Tongue (tissue), 2 donors: Measurements from ENCODE around the gene GABARAPL2. TPM values are rescaled to one million over a fixed set of nuclear protein-coding genes. Genes with fewer than 3 reads are reported as not detected.

ENCODE experiments used
- DNase-seq: peaks from one replicate; pipeline ENCODE4 v3.0.0-alpha.2; 2015
- total RNA-seq: library from RNA; depleted of rRNA; stranded (reverse); fragments of >200 nt; gene quantifications from one replicate; pipeline ENCODE4 v1.2.3, GENCODE V29; 2014

The GABARAPL2 gene
- total RNA-seq, 1 donor from 2014 or later: 97.4 TPM

DNA sequence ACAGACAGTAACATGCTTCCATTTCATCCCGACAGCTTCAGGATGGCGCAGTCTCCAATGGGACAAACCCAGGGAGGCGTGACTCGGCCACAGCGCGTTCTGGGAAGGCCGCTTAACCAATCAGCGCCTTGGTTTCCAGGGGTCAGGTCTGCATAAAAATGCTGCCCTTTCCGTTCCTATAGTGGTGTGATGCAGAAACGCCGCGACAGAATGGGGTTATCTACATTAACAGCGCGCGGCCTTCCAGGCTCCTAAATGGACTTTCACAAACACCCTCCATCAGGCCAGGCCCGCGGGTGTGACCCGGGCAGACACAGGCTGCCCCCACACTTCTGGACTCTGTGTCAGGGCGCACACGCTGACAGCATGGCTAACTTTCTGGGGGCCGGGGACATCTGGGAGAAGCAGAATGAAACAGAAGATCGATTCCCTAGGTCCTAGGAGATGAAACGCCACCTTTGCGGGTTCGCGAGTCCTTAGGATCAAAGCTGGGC lies 10.9 kb upstream of the GABARAPL2 start:
- peak; percentile 93 for DNase-seq

DNA sequence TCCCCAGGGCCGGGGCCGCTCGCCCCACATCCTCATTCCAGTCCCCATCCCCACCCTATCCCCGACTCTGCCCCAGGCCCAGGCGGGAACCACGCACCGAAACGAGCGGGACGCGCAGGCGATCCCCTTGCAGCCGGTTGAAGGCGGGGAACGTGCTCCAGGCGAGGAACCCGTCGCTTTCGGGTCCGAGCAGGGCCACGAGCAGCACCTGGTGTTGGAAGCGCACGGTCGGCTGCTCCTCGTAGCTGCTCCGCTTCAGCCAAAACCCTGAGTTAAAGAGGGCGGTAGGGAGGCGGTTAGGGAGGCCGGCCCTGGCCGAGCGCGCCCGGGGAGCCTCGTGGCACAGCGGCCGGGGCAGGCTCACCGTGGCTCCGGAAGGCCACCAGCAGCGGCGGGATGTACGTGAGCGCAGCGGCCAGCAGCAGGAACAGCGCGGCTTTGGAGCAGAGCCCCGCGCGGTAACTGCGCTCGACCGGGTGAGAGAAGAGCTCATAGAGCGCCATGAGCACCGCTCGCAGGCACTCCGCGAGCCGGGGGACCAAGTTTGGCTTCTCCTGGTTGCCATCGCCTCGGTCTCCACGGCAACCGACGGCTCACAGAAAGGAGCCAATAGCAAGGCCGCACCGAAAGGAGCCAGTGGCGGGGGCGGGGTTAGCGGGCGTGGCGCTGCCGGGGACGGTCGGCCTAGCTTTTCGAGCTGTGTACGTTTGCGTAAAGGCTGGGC lies 10.3 kb upstream of the GABARAPL2 start, which contains the start of gene TMEM231:
TSS of gene TMEM231 (minus strand) at position 546 of the 724 bp plus-strand sequence. CDS start at position 503, 43 bp downstream.
- peak; percentile 98 for DNase-seq

DNA sequence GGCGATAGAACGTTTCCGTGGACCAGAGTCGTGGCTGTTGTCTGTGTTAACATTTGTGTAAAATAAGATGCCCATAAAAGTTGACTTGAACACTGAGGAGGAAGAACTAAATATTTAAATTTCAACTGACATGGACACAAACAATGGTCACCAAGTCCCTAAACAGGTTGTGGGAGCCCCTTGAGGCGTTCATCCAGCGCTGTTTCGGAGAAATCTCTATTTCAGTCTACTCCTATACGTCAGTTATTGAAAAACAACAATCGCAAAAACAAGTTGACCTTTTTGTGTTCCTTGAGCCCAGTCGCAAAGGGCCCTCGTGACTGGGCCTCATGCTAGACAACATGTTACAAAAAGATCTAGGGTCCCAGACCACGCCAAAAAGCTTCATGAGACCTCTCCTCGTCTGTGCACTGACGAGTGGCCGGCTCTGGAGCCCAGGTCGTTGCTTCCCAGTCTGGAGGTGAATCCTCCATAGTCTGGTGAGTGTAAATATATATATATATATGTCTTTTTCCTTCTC lies 9.7 kb upstream of the GABARAPL2 start:
- DNase-seq: no peak

DNA sequence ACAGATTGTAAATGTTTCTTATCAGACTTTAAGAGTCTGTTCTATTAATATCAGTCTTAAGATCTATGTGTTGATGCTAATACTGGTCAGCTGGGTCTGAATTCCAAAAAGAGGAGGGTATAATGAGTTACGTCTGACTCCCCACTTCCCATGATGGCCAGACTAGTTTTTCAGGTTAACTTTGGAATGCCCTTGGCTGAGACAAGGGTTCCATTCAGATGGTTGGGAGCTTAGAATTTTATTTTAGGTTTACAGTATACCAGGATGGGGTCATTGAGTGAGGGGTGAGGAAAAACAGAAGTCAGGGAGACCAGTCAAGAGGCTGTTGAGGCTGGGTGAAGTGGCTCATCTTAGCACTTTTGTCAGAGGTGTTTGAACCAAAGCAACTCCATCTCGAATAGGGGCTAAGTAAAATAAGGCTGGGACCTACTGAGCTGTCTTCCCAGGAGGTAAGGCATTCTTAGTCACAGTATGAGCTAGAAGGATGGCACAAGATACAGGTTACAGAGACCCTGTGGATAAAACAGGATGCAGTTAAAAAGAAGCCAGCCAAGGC lies 7.3 kb upstream of the GABARAPL2 start:
- DNase-seq: no peak

DNA sequence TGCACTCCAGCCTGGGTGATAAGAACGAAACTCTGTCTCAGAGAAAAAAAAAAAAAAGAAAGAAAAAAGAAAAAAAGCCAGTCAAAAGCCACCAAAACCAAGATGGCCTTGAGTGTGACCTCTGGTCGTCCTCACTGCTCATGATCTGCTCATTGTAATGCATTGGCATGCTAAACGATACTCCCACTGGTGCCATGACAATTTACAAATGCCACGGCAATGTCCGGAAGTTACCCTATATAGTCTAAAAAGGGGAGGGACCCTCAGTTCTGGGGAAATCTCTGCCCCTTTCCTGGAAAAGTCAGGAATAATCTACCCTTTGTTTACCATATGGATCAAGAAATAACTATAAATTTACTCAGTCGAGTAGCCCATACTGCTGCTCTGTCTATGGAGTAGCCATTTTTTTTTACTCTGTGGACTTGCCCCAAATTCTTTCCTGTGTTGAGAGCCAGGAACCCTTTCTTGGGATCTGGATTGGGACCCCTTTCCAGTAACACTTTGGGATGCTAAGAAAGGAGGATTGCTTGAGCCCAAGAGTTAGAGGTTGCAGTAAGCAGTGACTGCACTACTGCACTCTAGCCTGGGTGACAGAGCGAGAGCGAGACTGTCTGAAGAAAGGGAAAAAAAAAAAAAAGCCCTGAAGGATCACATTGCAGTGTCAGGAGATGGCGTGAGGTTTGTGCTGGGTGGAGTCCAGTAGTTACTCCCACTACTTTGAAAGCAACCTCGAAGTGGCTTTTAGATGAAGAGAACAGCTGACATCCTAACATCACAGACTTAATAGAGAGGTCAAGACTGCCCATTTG lies 6.4 kb upstream of the GABARAPL2 start:
- peak; percentile 70 for DNase-seq

DNA sequence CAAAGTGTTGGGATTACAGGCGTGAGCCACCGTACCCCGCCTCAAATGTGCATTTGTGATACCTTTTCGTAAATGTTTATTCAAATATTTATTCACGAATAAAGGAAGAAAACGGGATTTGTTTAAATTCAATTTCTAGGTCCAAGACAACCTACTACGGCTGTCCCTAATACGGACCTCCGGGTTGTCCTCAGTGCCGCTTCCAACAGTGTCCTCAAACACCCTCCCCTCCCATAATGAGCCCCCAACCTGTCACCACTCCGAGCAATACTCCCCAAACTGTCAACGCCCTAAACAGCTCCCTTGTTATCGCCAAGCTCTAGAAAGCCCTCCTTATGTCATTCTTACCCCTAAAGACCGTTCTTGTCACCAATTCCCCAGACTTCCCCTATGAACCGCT lies 539 bp upstream of the GABARAPL2 start:
- DNase-seq: no peak

DNA sequence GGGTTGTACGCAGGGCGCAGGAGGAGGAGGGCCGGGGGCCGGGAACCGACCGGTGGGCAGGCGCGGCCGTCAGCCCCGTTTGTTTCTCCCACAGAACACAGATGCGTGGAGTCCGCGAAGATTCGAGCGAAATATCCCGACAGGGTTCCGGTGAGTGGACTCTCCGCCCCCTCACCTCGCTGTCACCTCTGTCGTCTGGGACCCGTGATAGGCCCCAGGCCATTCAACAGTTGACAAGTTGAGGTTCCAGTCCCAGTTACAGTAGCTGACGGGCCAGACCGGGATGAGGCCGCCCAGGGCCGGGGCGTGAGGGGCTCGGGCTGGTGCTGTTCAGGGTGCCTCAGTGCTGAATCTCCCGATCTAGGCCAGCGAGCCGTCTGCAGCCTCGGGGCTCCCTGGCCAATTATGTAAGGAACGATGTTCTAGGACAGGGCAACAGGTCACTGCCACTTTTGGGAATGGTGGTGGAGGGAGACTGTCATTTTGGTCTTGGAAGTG lies 628 bp downstream of the GABARAPL2 start:
- no peak for DNase-seq

DNA sequence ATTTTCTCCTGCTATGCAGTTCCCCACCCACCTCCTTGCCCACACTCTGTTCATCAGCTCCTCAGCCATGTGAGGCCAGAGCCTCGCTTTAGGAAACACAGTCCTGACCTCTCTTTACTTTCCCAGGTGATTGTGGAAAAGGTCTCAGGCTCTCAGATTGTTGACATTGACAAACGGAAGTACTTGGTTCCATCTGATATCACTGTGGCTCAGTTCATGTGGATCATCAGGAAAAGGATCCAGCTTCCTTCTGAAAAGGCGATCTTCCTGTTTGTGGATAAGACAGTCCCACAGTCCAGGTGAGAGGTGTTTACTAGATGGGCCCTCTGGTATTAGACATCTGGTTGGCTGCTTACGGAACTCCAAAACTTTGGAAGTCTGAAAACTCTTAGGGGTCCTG lies 1.7 kb downstream of the GABARAPL2 start:
- no peak for DNase-seq

DNA sequence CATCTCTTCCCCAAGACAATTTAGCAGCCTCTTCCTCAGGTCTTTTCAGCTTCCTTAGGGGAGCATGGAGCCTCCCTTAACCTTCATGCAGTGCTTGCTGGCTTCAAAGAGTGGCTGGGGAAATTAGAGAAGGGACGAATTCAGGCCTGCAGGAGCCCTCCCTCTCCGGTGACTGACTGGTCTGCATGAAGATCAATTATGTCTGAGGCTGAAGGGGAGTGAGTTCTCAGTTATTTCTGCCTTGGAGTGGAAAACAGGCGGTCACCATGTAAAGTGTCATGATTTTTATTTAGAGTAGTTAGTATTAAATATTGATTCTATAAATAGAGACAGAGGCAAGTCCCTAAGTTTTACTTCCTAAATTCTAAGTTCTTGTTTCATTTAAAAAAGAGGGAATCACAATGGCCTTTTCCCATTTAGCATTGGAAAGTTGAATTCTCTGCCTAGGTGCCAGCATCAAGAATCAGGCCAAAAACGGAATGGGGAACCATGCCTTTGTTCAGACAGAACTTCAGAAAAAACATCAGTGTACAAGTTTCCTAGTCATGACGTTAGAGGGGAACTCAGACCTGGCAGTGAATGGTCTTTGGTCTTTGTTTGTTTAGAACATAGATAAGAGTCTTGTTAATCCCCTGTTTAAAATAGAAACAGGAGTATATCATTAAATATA lies 4.4 kb downstream of the GABARAPL2 start:
- DNase-seq: no peak

DNA sequence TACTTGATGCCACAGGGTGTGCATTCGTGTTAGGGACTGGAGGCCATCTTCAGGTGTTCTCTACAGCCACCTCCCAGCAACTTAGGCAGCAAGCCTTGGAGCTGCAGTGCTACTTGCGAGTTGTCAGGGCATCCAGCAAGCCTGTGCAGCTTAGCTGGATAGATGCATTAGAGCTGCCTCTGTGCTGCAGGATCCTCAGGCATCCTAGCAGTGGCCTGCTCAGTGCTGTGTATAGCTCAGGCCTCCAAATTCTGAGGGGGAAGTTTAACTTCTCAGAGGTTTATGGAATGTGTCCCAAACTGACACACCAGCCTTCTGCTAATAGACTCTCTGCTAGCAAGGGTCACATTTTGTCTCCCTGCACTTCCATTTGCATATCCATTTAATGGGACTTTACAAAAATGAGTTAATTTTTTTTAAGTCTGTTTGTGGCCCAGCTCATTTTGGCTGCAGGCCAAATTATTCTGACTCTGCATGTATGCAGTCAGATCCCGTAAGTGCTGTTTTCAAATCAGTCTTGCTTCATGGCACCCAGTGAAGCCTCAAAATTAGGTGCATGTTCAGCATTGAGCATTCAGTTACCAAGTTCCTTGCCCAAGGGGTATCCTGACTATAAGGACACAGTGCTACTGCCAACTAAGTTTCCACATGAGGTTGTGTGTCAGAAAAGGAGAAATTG lies 6.8 kb downstream of the GABARAPL2 start:
- DNase-seq: no peak

DNA sequence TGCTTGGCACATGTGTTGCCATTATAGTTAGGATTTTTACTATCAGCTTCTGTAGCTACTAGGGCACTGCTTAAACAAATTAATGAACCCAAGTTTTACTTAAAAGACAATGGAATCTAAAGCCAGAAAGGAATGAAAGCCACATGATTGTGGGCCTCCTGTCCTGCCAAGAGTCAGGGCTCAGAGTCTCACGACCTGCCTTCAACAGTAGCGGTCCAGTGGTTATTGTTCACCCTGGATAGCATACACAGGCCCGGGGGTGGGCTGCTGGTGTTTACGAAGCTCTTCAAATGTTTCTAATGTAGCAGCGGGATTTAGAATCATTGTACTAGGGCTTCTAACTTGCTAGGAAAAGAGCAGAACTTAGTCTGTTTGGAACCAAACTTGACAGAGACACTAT lies 7.8 kb downstream of the GABARAPL2 start:
- DNase-seq: no peak

DNA sequence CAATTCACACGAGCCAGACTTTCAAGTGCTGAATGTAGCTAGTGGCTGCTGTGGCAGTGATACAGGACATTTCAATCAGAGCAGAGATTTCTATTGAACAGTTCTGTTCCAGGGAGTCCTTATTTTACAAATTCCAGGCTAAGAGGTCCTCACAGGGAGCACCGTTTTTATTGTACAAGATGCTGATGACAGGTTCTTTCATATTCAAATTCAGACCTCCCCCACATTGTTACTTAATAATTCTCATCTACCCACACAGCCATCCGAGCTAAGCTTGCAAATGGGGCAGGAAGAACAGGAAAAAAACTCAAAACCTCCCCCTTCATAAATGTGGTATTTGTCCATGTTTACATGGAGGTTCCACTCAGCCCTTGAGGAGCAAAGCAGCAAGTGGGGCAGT lies 9.8 kb downstream of the GABARAPL2 start:
- no peak for DNase-seq

DNA sequence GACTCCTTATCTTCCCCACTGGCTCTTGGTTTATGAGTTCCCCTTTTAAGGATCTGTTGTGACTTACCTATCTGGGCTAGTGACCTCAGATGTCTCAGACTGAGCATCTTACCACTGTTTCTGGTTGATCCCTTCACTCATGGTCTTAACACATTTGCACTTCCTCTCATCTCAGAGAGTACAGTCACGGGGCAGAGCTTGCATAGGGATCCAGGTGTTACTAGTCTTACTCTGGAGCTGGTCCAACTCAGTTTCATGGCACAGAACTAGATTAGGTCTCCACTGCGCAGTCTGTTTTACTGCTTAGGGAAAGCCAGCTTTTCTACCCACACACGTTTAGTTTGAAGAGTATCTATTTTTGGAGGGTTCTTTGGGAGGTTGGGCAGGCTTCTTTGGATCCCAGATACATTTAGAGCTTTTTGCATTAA lies 10.2 kb downstream of the GABARAPL2 start:
- DNase-seq: no peak

DNA sequence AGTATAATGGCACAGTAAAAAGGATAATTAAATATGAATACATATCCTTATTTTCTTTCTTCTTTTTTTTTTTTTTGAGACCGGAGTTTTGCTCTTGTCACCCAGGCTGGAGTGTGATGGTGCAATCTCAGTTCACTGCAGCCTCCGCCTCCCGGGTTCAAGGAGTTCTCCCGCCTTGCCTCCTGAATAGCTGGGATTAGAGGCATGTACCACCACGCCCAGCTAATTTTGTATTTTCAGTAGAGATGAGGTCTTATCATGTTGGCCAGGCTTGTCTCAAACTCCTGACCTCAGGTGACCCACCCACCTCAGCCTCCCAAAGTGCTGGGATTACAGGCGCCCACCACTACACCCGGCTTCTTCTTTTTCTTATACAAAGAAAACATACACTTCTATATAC lies 12.0 kb downstream of the GABARAPL2 start:
- DNase-seq: no peak

DNA sequence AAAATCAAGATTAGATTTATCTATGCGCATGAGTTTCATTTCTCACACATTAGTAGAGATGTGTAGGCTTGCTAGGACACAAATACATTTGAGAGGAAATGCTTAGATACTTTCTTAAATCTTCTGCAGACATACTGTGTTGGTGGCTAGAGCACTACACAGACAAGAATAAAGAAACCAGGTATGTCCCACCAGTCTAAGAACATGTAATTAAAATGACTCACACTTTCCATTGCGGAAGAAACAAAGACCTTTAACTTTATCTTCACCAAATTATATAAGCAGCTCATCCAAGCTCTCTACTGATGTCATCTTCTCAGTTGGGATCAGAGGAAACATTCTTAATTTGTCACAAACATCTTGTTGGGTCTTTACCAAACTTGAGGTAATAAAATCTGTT lies 12.5 kb downstream of the GABARAPL2 start:
- DNase-seq: no peak

DNA sequence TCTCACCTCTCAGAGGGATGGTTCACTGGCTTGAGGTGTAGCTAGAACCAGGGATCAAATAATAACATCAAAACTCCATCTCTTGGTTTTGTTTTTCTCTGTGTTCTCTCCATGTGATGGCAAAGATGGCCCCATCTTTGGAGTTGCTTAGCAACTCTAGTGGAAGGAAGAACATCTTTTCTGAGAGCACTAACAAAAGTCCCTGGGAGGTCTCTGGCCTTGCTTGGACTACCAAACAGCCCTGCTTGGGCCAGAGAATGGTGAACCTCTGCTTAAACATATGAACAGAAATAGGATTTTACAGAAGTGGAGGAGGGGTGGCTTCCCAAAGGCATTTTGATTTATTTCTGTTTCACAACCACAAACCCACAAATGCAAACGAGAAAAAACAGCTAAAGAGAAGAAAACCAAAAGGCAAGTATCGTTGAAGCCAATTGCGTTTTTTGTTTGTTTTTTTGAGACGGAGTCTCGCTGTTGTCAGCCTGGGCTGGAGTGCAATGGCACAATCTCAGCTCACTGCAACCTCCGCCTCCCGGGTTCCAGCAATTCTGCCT lies 13.2 kb downstream of the GABARAPL2 start:
- no peak for DNase-seq

DNA sequence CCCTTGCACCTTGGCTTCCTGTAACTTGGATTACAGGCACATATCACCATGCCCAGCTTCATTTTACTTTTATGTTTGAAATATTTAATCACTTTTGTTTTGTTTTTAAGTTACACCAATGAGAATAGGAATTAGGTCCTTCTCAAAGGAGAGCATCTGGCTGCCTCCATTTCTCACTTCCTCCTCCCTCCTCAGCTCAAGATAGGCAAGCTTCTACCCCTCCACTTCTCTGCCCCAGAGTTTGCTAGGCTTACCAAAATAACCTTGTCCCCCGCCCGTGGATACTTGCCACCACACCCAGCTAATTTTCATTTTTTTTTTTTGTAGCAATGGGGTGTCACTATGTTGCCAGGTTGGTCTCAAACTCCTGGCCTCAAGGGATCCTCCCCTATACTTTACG lies 17.9 kb downstream of the GABARAPL2 start:
- no peak for DNase-seq

DNA sequence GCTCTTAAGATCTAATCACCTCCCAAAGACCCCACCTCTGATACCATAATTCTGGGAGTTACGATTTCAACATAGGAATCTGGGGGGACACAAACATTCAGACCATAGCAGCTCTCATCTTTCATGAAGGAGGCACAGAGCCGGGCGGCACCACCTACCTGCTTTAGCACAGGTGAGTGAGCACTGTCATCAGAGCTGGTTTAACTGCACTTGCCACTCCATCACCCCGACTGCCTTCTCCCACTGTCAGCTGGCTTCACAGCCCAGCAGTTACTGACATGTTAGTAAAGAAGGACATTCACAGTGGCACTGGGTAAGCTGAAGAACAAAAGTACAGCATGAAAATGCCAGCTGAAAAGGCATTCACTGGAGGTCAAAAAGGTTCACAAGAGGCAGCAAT lies 22.5 kb downstream of the GABARAPL2 start:
- no peak for DNase-seq

DNA sequence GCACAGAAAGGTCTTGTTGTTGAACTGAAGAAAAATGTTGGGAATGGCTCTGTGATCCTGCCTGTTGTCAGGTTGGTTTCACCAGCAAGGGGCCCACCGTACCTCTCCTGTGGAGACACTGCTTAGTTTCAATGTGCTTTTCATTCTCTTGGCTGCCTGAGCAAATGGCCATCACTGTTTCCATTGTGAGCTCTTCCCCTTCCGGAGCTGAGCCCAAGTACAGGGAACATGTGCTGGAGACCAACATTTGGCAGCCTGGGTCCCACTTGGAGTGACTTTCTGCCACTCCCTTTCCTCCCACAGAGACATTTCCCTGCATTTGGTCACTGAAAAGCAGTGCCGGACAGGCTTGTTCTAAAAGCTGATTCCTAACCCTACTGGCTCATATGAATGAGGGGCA lies 23.1 kb downstream of the GABARAPL2 start:
- peak; percentile 68 for DNase-seq

DNA sequence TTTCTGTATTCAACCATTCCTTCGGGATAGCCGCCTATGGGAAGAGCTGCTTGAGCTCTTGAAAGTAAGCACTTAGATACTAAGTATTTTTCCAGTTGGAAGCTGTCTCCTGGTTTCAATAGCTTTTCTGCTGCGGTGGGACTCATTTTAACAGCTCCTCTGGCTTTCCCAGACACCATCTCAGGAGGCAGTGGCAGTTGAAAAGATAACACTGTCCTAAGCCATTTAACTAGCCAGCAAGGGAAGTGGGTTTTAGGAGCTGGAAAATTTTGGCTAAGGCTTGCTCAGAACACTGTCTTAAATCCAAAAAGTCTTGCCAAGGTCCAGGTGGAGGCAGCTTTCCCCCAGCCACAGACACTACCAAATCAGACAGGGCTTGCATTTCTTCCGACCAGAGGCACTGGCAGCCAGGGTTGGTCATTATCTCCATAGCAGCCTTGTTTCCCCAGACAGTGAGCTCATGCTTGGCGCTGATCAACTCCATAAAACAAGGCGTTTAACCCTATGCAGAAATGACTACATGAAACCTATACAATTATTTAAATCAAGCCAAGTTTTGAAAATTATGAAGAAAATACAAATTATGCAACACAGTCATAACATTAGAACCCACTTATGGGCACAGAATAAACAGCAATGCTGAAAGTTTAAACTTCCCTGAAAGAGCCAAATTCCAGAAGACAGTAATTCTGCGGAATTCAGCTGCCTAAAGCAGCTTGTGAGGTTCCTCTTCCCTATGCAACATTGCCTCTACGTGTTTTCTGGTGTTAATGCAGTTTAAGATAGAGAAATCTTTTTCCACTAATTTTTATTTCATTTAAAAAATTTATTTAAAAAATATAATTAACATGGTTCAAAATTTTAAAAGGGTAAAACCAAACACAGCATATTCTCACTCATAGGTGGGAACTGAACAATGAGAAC lies 25.0 kb downstream of the GABARAPL2 start:
- DNase-seq: peak; percentile 95
